RWPE1 (cell line): ENCODE results near the gene COL4A4.

ENCODE experiments used
- CTCF ChIA-PET: fragments of 350-600 bp; sonication (Branson Sonifier 250); formaldehyde crosslinking; extraction: SDS; loops from one replicate; lab custom pipeline; 2021; lab: Yijun Ruan, JAX
- POLR2A ChIA-PET: fragments of 400-600 bp; formaldehyde crosslinking; extraction: SDS; loops from one replicate; lab custom pipeline; 2020; ENCODE audit warnings: antibody characterized with exemption; ENCODE audit not compliant: low non-redundant PET; lab: Yijun Ruan, JAX
- DNase-seq: peaks from one replicate; pipeline ENCODE4 v3.0.0; 2012; ENCODE audit warnings: low spot score
- H3K27ac ChIP-seq: fragments of 450-650 bp; 2 replicates; pipeline ENCODE4 v1.5.1; 2017
- TF ChIP-seq, protein P1 (sequence below): fragments of 450-650 bp; conservative IDR thresholded peaks from 2 replicates; pipeline ENCODE4 v1.5.1; 2017; ENCODE audit warnings: low read depth, mild to moderate bottlenecking

Gene COL4A4

GRCh38 chr2:226963528-226963927 is 200.5 kb downstream of the COL4A4 start:
- ChIA-PET CTCF (no interaction called here), POLR2A (no interaction called here)
- DNase-seq = peak; percentile 41
- TF ChIP-seq, protein P1, sequence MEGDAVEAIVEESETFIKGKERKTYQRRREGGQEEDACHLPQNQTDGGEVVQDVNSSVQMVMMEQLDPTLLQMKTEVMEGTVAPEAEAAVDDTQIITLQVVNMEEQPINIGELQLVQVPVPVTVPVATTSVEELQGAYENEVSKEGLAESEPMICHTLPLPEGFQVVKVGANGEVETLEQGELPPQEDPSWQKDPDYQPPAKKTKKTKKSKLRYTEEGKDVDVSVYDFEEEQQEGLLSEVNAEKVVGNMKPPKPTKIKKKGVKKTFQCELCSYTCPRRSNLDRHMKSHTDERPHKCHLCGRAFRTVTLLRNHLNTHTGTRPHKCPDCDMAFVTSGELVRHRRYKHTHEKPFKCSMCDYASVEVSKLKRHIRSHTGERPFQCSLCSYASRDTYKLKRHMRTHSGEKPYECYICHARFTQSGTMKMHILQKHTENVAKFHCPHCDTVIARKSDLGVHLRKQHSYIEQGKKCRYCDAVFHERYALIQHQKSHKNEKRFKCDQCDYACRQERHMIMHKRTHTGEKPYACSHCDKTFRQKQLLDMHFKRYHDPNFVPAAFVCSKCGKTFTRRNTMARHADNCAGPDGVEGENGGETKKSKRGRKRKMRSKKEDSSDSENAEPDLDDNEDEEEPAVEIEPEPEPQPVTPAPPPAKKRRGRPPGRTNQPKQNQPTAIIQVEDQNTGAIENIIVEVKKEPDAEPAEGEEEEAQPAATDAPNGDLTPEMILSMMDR = no peak
- no peak overlapping the region for H3K27ac ChIP-seq

- no peak for DNase-seq
- POLR2A ChIA-PET = no interaction called here
- CTCF ChIA-PET = no interaction called here
- TF ChIP-seq, protein P1 = no peak
- H3K27ac ChIP-seq = no peak overlapping the region
Measured at GRCh38 chr2:226962176-226962773, 201.7 kb downstream of the COL4A4 start.

DNA sequence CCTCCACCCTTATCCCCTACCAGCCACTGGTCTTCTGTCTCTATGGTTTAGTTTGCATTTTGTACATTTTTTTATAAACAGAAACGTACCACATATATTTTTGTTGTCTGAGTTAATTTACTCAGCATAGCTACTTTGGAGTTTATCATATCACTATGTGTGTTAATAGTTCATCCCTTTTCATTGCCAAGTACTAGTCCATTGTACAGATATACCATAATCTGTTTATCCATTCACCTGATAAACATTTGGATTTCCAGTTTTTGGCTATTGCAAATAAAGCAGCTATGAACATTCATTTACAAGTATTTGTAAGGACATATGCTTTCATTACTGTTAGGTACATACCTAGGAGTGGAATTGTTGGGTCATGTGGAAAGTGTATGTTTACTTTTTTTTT is 204.6 kb downstream of the COL4A4 start:
- H3K27ac ChIP-seq = no peak overlapping the region
- POLR2A ChIA-PET = no interaction called here
- TF ChIP-seq, protein P1 = no peak
- no peak for DNase-seq
- CTCF ChIA-PET = no interaction called here

- no peak overlapping the region for H3K27ac ChIP-seq
- DNase-seq = no peak
- TF ChIP-seq, protein P1 = no peak
- ChIA-PET CTCF (interaction anchor here (1.5 kb wide), 1 partner anchor 21 kb away, joined by 4 read pairs; no protein-coding TSS in a partner anchor), POLR2A (no interaction called here)
Measured at GRCh38 chr2:226956659-226957058, 207.3 kb downstream of the COL4A4 start.

GRCh38 chr2:226953826-226954225 is 210.2 kb downstream of the COL4A4 start:
- CTCF ChIA-PET = interaction anchor here (0.6 kb wide), 1 partner anchor 681 kb away, joined by 4 read pairs; no protein-coding TSS in a partner anchor
- H3K27ac ChIP-seq = no peak overlapping the region
- DNase-seq = no peak
- TF ChIP-seq, protein P1 = no peak
- POLR2A ChIA-PET = no interaction called here

- no peak overlapping the region for H3K27ac ChIP-seq
- TF ChIP-seq, protein P1 = no peak
- no peak for DNase-seq
- ChIA-PET CTCF (interaction anchor here (0.8 kb wide), 1 partner anchor 1285 kb away, joined by 3 read pairs; no protein-coding TSS in a partner anchor), POLR2A (no interaction called here)
Measured at GRCh38 chr2:226953206-226953605, 210.8 kb downstream of the COL4A4 start.
